Ovary (tissue), 9 donors: ENCODE results near the gene CACNA2D3. TPM values are rescaled to one million over a fixed set of nuclear protein-coding genes. Genes with fewer than 3 reads are reported as not detected.

Experiments used
- DNase-seq, 5 donors: peaks; one replicate each; pipeline ENCODE4 v3.0.0-alpha.2; 2019 to 2020
- H3K27ac ChIP-seq, 2 donors: fragments of 200-600 bp; one replicate each; pipeline versions ENCODE4 v1.5.1 to v1.8.0; 2019 to 2022
- H3K27me3 ChIP-seq: fragments of 200-600 bp; one replicate; pipeline ENCODE4 v1.8.0; 2022
- H3K36me3 ChIP-seq: fragments of 200-600 bp; sonication (generic); one replicate; pipeline ENCODE4 v1.5.1; 2019
- H3K4me1 ChIP-seq: one replicate; pipeline ENCODE4 v1.8.1; 2013; ENCODE audit warnings: mild to moderate bottlenecking, moderate library complexity; ENCODE audit not compliant: insufficient read depth
- H3K4me3 ChIP-seq: fragments of 200-600 bp; sonication (generic); one replicate; pipeline ENCODE4 v1.5.1; 2017
- H3K9me3 ChIP-seq, 2 donors: fragments of 200-600 bp in 1 of 2; sonication (generic) in 1 of 2; one replicate each; pipeline versions ENCODE4 v1.5.1 to v1.8.1; 2013 to 2019; ENCODE audit warnings: mild to moderate bottlenecking in 1 of 2, moderate library complexity in 1 of 2
- CTCF ChIP-seq, 3 donors: fragments of 450-650 bp in 2 of 3; fragments of 200-600 bp in 1 of 3; IDR thresholded peaks; one replicate each; pipeline versions ENCODE4 v1.5.1 to v1.8.0; 2016 to 2022; ENCODE audit warnings: antibody characterized with exemption in 3 of 3, mild to moderate bottlenecking in 1 of 3
- EP300 ChIP-seq: sonication (generic); formaldehyde crosslinking; IDR thresholded peaks from one replicate; pipeline ENCODE4 v1.6.1; 2017; ENCODE audit warnings: antibody characterized with exemption
- POLR2A ChIP-seq: fragments of 450-650 bp; IDR thresholded peaks from one replicate; pipeline ENCODE4 v1.6.1; 2017; ENCODE audit warnings: antibody characterized with exemption, mild to moderate bottlenecking, moderate library complexity
- WGBS, 3 donors: extraction: QIAGEN DNeasy Blood & Tissue Kit in 1 of 3; methylation state at CpG; one replicate each; pipeline versions ENCODE4 v1.1.5 to v1.1.7; 2013 to 2017; 5-methylcytosine and 5-hydroxymethylcytosine counted together
- intact Hi-C, 4 donors: fragments of 100-400 bp; cut with DNase I; formaldehyde crosslinking; loops; one replicate each; pipeline versions ENCODE4 v1.11.0 to v1.15.1; 2022 to 2023
- polyA plus RNA-seq, 2 donors: library from polyadenylated mRNA; stranded (reverse); fragments of 200-250 nt in 1 of 2; fragments of 350-450 nt in 1 of 2; fragmentation: Illumina TruSeq in 1 of 2; extraction: RNeasy Lipid Tissue Mini Kit (QIAGEN cat#74804) in 1 of 2; gene quantifications; one replicate each; pipeline ENCODE4 v1.2.3, GENCODE V29; 2013 to 2014
- total RNA-seq, 7 donors: library from RNA; depleted of rRNA in 2 of 7; stranded (reverse); fragments of >200 nt in 2 of 7; fragmentation: NEBNext Ultra II Directional in 3 of 7; extraction: Animal tissue kit (Norgen Biotek cat#: 25700) in 3 of 7; gene quantifications; one replicate each; pipeline versions ENCODE4 v1.1.0 to v1.2.4, GENCODE V29; 2016 to 2023
- donor health status: DM: no; HTN: no; CAD: no; lungs with moderate emphysema.
- donor health status: DM: no; HTN: no; CAD: no.
- donor health status: Bipolar disorder and iron deficiency.
- donor health status: DM: yes; HTN: yes; CAD: no.
- donor health status: DM: no; HTN: no; CAD: no.
- donor health status: DM: yes; HTN: yes; CAD: no.

CACNA2D3 gene
- total and polyA plus RNA-seq, 9 donors: 2.0 to 10.1 (median 4.7) TPM

DNA sequence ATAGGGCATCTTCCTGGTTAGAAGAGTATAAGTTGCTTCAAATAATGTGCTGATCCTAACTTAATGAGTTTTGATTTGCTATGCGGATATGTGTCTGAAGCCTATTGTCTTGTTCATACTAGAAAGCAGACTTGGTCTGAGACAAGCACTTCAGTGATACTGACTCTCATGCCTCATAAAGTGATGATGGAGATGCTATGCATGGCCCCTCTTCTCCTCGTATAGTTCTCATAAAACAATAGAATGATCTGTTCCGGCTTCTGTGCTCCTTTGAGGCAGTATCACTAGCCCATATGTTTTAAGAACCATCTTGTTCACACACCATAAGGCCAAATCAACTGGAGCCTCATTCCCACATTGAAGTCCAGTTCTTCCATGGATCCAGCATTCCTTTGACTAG lies 583.4 kb downstream of the CACNA2D3 start:
- Histone ChIP-seq H3K9me3 (no peaks in the 10 kb centered on the region), H3K27ac (no peak overlapping the region), H3K27me3 (no peaks in the 10 kb centered on the region), H3K4me3 (no peak overlapping the region), H3K4me1 (no peaks in the 10 kb centered on the region), H3K36me3 (no peaks in the 10 kb centered on the region)
- DNase-seq: no peak
- intact Hi-C loops: no loop called here
- 53 to 80% (median 60%) methylated on average over 3 of the region's 3 CpGs for WGBS, 3 donors
- no peak for TF ChIP-seq POLR2A
- TF ChIP-seq EP300: no peak
- no peak for TF ChIP-seq CTCF (IDR thresholded peaks at IDR 0.05)

- TF ChIP-seq CTCF (IDR thresholded peaks at IDR 0.05): no peak
- TF ChIP-seq POLR2A: no peak
- TF ChIP-seq EP300: no peak
- Histone ChIP-seq H3K27me3 (no peaks in the 10 kb centered on the region), H3K4me3 (no peak overlapping the region), H3K27ac (no peak overlapping the region), H3K9me3 (no peaks in the 10 kb centered on the region), H3K4me1 (no peaks in the 10 kb centered on the region), H3K36me3 (no peaks in the 10 kb centered on the region)
- intact Hi-C loops: no loop called here
- no peak for DNase-seq
- WGBS, 3 donors: 92 to 95% (median 95%) methylated on average over 3 of the region's 3 CpGs
Observed at GRCh38 chr3:54706738-54707137, 584.4 kb downstream of the CACNA2D3 start.

GRCh38 chr3:54709785-54710184 lies 587.4 kb downstream of the CACNA2D3 start:
- H3K27me3 ChIP-seq: no peaks in the 10 kb centered on the region
- H3K4me1 ChIP-seq: no peaks in the 10 kb centered on the region
- no peak overlapping the region for H3K27ac ChIP-seq
- H3K9me3 ChIP-seq: no peaks in the 10 kb centered on the region
- TF ChIP-seq POLR2A (no peak), CTCF (IDR thresholded peaks at IDR 0.05) (no peak), EP300 (no peak)
- H3K4me3 ChIP-seq: no peak overlapping the region
- no peak for DNase-seq
- H3K36me3 ChIP-seq: no peaks in the 10 kb centered on the region
- 75 to 85% (median 84%) methylated on average over 3 of the region's 3 CpGs for WGBS, 3 donors
- intact Hi-C loops: no loop called here

DNA sequence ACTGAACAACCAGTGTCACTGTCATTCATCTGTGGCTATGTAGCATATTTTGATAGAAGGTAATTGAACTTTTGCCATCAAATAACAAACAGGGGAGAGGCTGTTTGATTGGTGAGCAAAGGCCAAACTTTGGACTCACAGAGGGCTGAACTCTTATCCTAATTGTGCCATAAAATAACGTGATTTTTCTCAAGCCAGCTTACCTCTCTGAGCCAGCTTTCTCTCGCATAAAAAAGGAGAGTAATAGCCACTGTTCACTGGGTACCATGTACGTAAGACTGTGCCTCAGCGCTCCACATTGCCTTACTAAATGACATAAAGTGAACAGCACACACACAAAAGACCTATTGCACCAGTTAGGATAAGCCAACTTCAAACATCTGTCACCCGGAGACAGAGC lies 588.6 kb downstream of the CACNA2D3 start:
- Histone ChIP-seq H3K27ac (no peak overlapping the region), H3K4me3 (no peak overlapping the region), H3K9me3 (no peaks in the 10 kb centered on the region), H3K36me3 (no peaks in the 10 kb centered on the region), H3K27me3 (no peaks in the 10 kb centered on the region), H3K4me1 (no peaks in the 10 kb centered on the region)
- no peak for DNase-seq
- intact Hi-C loops: no loop called here
- TF ChIP-seq CTCF (IDR thresholded peaks at IDR 0.05) (no peak), EP300 (no peak), POLR2A (no peak)
- 84% methylated on average over 5 of the region's 5 CpGs for WGBS, 3 donors

- H3K27me3 ChIP-seq: no peaks in the 10 kb centered on the region
- H3K36me3 ChIP-seq: no peaks in the 10 kb centered on the region
- intact Hi-C loops: no loop called here
- no peak overlapping the region for H3K4me3 ChIP-seq
- TF ChIP-seq EP300 (no peak), POLR2A (no peak), CTCF (IDR thresholded peaks at IDR 0.05) (no peak)
- no peak overlapping the region for H3K27ac ChIP-seq
- WGBS, 3 donors: 29 to 31% (median 30%) methylated on average over 5 of the region's 5 CpGs
- no peaks in the 10 kb centered on the region for H3K4me1 ChIP-seq
- H3K9me3 ChIP-seq: no peaks in the 10 kb centered on the region
- no peak for DNase-seq
Observed at GRCh38 chr3:54712539-54712938, 590.2 kb downstream of the CACNA2D3 start.
